Measurements from ENCODE around the gene CSRP2.

The CSRP2 gene

GRCh38 chr12:76890151-76891143 is 11.6 kb upstream of the CSRP2 start:
- no peaks in the 10 kb centered on the region for H3F3A ChIP-seq (ENCODE audit: control insufficient read depth, insufficient read depth)
- no peaks in the 10 kb centered on the region for H3K36me3 ChIP-seq (ENCODE audit: control insufficient read depth, low read length)
- no peaks in the 10 kb centered on the region for H3K9me3 ChIP-seq (ENCODE audit: control insufficient read depth, insufficient read depth, low read length)
- H3K27me3 ChIP-seq (ENCODE audit: control insufficient read depth, low read length): no peaks in the 10 kb centered on the region
- no peaks in the 10 kb centered on the region for H3K4me1 ChIP-seq (ENCODE audit: control insufficient read depth, low read length)
- TF ChIP-seq EZH2phosphoT487 (IDR thresholded peaks at IDR 0.05; ENCODE audit: borderline replicate concordance, low read length): no peak
- TF ChIP-seq, protein P1, sequence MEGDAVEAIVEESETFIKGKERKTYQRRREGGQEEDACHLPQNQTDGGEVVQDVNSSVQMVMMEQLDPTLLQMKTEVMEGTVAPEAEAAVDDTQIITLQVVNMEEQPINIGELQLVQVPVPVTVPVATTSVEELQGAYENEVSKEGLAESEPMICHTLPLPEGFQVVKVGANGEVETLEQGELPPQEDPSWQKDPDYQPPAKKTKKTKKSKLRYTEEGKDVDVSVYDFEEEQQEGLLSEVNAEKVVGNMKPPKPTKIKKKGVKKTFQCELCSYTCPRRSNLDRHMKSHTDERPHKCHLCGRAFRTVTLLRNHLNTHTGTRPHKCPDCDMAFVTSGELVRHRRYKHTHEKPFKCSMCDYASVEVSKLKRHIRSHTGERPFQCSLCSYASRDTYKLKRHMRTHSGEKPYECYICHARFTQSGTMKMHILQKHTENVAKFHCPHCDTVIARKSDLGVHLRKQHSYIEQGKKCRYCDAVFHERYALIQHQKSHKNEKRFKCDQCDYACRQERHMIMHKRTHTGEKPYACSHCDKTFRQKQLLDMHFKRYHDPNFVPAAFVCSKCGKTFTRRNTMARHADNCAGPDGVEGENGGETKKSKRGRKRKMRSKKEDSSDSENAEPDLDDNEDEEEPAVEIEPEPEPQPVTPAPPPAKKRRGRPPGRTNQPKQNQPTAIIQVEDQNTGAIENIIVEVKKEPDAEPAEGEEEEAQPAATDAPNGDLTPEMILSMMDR (IDR thresholded peaks at IDR 0.05; ENCODE audit: low read depth, low read length, poor library complexity, severe bottlenecking): no peak
- H3K4me3 ChIP-seq (ENCODE audit: low read length): no peak overlapping the region
- H3K79me2 ChIP-seq (ENCODE audit: control insufficient read depth, low read length): no peaks in the 10 kb centered on the region
- no peaks in the 10 kb centered on the region for H4K20me1 ChIP-seq (ENCODE audit: control insufficient read depth, insufficient read depth, low read depth, low read length)
- no peaks in the 10 kb centered on the region for H3K9me2 ChIP-seq (replicated peaks; ENCODE audit: control insufficient read depth, low read length)
- no peak overlapping the region for H3K4me2 ChIP-seq (ENCODE audit: low read length)
- H3K27ac ChIP-seq (ENCODE audit: low read depth, low read length): no peak overlapping the region

GRCh38 chr12:76888775-76889174 is 10.0 kb upstream of the CSRP2 start:
- H3K27me3 ChIP-seq (ENCODE audit: control insufficient read depth, low read length): no peaks in the 10 kb centered on the region
- H3K4me1 ChIP-seq (ENCODE audit: control insufficient read depth, low read length): no peaks in the 10 kb centered on the region
- H3K4me2 ChIP-seq (ENCODE audit: low read length): no peak overlapping the region
- no peaks in the 10 kb centered on the region for H3K9me3 ChIP-seq (ENCODE audit: control insufficient read depth, insufficient read depth, low read length)
- H3K79me2 ChIP-seq (ENCODE audit: control insufficient read depth, low read length): no peaks in the 10 kb centered on the region
- H4K20me1 ChIP-seq (ENCODE audit: control insufficient read depth, insufficient read depth, low read depth, low read length): no peaks in the 10 kb centered on the region
- TF ChIP-seq, protein P1 (IDR thresholded peaks at IDR 0.05; ENCODE audit: low read depth, low read length, poor library complexity, severe bottlenecking): no peak
- TF ChIP-seq EZH2phosphoT487 (IDR thresholded peaks at IDR 0.05; ENCODE audit: borderline replicate concordance, low read length): no peak
- H3K9me2 ChIP-seq (replicated peaks; ENCODE audit: control insufficient read depth, low read length): no peaks in the 10 kb centered on the region
- H3K36me3 ChIP-seq (ENCODE audit: control insufficient read depth, low read length): no peaks in the 10 kb centered on the region
- H3F3A ChIP-seq (ENCODE audit: control insufficient read depth, insufficient read depth): no peaks in the 10 kb centered on the region
- no peak overlapping the region for H3K4me3 ChIP-seq (ENCODE audit: low read length)
- no peak overlapping the region for H3K27ac ChIP-seq (ENCODE audit: low read depth, low read length)

- H3K27me3 ChIP-seq (ENCODE audit: control insufficient read depth, low read length): peaks cover 35% of the 10 kb centered on the region
- TF ChIP-seq, protein P1 (IDR thresholded peaks at IDR 0.05; ENCODE audit: low read depth, low read length, poor library complexity, severe bottlenecking): no peak
- no peak for TF ChIP-seq EZH2phosphoT487 (IDR thresholded peaks at IDR 0.05; ENCODE audit: borderline replicate concordance, low read length)
- no peaks in the 10 kb centered on the region for H3K9me2 ChIP-seq (replicated peaks; ENCODE audit: control insufficient read depth, low read length)
- no peaks in the 10 kb centered on the region for H3K36me3 ChIP-seq (ENCODE audit: control insufficient read depth, low read length)
- no peak overlapping the region for H3K27ac ChIP-seq (ENCODE audit: low read depth, low read length)
- H3K4me1 ChIP-seq (ENCODE audit: control insufficient read depth, low read length): peaks cover 6% of the 10 kb centered on the region
- no peak overlapping the region for H3K4me2 ChIP-seq (ENCODE audit: low read length)
- H3K79me2 ChIP-seq (ENCODE audit: control insufficient read depth, low read length): no peaks in the 10 kb centered on the region
- H3F3A ChIP-seq (ENCODE audit: control insufficient read depth, insufficient read depth): no peaks in the 10 kb centered on the region
- H4K20me1 ChIP-seq (ENCODE audit: control insufficient read depth, insufficient read depth, low read depth, low read length): no peaks in the 10 kb centered on the region
- H3K9me3 ChIP-seq (ENCODE audit: control insufficient read depth, insufficient read depth, low read length): no peaks in the 10 kb centered on the region
- no peak overlapping the region for H3K4me3 ChIP-seq (ENCODE audit: low read length)
Observed at GRCh38 chr12:76883811-76884210, 5.0 kb upstream of the CSRP2 start.
